Central memory CD8-positive, alpha-beta T cell (primary cell): Measurements from ENCODE around the gene VASH2.

ENCODE experiments used
- ATAC-seq: fragments of 150-1000 bp; cut with Tn5 transposase; replicated peaks from 2 replicates; pipeline ENCODE4 v1.10.0; 2022; ENCODE audit warnings: mild to moderate bottlenecking, moderate FRiP score, moderate number of reproducible peaks; ENCODE audit not compliant: poor library complexity, severe bottlenecking; ENCODE audit errors: extremely low read depth
- DNase-seq, 2 donors: peaks; one replicate each; pipeline ENCODE4 v3.0.0; 2021; ENCODE audit warnings: low spot score in 2 of 2
- H3K27ac Mint-ChIP-seq: one replicate; pipeline ENCODE4 v1.8.0; 2022; ENCODE audit warnings: low read depth, mild to moderate bottlenecking, moderate library complexity, mixed read lengths
- H3K27me3 Mint-ChIP-seq: one replicate; pipeline ENCODE4 v1.8.0; 2022; ENCODE audit warnings: mixed read lengths
- H3K36me3 Mint-ChIP-seq: one replicate; pipeline ENCODE4 v1.8.0; 2022; ENCODE audit warnings: mild to moderate bottlenecking, moderate library complexity, mixed read lengths; ENCODE audit not compliant: insufficient read depth
- H3K4me1 Mint-ChIP-seq: one replicate; pipeline ENCODE4 v1.8.0; 2022; ENCODE audit warnings: mixed read lengths
- H3K4me3 Mint-ChIP-seq: one replicate; pipeline ENCODE4 v1.8.0; 2022; ENCODE audit warnings: mild to moderate bottlenecking, moderate library complexity, mixed read lengths
- H3K9me3 Mint-ChIP-seq: one replicate; pipeline ENCODE4 v1.8.0; 2022; ENCODE audit warnings: mixed read lengths

The VASH2 gene

DNA sequence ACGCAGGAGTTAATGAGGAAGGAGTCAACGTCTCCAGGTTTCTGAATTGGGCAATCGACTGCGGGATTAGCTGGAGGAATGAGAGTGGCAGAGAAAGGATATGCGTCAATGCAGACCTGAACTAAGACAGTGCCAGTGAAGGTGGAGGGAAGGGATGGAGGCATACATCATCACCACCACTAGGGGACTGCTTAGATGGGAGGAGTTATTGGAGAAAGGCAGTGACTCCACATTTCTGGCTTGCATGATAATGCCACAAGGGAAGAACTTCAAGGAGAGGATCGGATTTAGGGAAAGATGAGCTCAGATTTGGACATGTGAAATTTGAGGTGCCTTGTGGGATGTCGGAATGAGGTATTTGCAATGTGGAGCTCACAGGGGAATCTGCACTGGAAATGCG, 17.5 kb downstream of the VASH2 start:
- Mint-ChIP-seq H3K27ac (no peak overlapping the region), H3K4me1 (no peaks in the 10 kb centered on the region), H3K4me3 (no peak overlapping the region), H3K27me3 (peaks cover 58% of the 10 kb centered on the region), H3K9me3 (no peaks in the 10 kb centered on the region), H3K36me3 (no peaks in the 10 kb centered on the region)
- DNase-seq (no peak), ATAC-seq (no peak)

DNA sequence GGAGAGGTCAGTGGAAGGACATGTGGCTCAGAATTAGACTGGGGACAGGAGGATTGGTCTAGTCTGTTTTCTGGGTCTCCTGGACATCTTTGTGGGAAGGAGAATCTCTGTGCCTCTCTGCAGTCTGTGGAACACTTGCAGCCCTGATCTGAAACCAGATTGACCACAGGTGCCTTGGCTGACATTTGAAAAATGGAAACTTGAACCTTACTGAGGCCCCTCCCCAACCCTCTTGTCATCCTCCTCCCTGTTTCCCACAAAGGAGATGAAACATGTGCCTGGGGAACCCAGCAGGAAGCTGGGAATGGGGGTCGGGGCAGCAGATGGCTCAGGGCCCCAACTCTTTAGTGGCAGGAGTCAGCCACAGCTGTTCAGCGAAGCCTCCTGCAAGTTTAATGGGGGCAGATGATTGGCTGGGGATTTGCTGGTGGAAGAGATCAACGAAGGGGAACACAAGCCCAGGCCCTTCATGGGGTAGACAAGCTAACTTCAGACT, 18.1 kb downstream of the VASH2 start:
- no peak overlapping the region for H3K27ac Mint-ChIP-seq
- H3K9me3 Mint-ChIP-seq = no peaks in the 10 kb centered on the region
- DNase-seq = no peak
- peaks cover 58% of the 10 kb centered on the region for H3K27me3 Mint-ChIP-seq
- ATAC-seq = no peak
- H3K4me3 Mint-ChIP-seq = no peak overlapping the region
- no peaks in the 10 kb centered on the region for H3K36me3 Mint-ChIP-seq
- H3K4me1 Mint-ChIP-seq = no peaks in the 10 kb centered on the region

DNA sequence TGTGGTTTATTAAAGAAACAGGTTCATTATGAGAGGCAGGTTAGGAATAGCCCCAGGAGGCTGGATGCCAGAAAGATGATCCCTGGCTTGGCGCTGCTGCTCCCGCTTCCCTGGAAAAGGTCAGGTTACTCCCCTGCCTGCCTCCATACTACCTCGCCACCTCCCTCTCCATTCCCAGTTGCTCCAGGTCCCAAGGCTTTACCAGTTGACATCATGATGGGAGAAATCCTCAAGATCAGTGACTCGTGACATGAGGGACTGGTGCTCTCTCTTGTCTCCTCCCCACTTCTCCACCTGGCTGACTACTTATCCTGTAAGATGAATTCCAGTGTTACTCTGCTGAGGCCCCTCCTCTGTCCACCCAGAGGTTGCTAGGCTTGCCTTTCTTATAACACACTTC, 19.7 kb downstream of the VASH2 start:
- DNase-seq (no peak), ATAC-seq (no peak)
- no peak overlapping the region for H3K4me3 Mint-ChIP-seq
- H3K9me3 Mint-ChIP-seq = no peaks in the 10 kb centered on the region
- H3K27ac Mint-ChIP-seq = no peak overlapping the region
- H3K4me1 Mint-ChIP-seq = no peaks in the 10 kb centered on the region
- H3K36me3 Mint-ChIP-seq = no peaks in the 10 kb centered on the region
- H3K27me3 Mint-ChIP-seq = peaks cover 62% of the 10 kb centered on the region

DNA sequence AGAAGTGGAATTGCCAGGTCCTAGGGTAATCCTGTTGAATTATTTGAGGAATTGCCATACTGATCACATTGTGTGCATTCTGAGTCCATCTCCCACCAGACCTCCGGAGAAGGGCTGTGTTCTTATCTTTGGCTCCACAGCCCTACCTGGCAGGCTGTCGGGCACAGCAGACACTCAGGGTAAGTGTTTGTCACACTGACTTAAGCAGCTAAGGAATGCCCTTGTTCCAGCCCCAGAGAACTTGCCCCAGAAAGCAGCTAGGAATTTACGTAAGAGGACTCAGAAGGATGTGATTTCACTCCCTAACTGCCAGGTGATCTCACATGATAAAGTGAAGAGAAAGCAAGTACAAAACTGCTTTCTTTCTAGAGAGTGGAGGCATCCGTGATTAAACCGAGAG, 21.0 kb downstream of the VASH2 start:
- H3K27me3 Mint-ChIP-seq = peaks cover 50% of the 10 kb centered on the region

DNA sequence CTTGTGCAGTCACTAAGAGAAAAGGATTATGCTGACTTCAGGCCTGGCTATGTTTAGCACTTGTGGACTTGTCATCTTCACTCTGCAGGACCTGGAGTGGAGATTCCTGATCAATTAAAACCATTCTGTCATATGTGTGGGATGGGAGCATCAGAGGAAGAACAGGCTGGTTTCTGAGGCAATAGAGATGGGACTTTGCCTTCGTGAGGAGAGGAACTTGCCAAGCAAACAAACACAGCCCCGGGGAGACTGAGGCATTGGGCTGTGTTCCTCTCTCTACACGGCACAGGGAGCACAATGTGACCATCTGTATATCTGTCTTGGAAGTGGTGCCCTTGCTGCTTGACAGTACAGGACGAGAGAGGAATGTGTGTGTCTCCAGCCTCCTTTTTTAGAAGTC, 23.1 kb downstream of the VASH2 start:
- H3K9me3 Mint-ChIP-seq = no peaks in the 10 kb centered on the region

More for the DNA sequence above, 21.0 kb downstream of the VASH2 start:
- H3K4me1 Mint-ChIP-seq = no peaks in the 10 kb centered on the region
- H3K4me3 Mint-ChIP-seq = no peak overlapping the region
- no peaks in the 10 kb centered on the region for H3K36me3 Mint-ChIP-seq
- DNase-seq = no peak
- no peak overlapping the region for H3K27ac Mint-ChIP-seq
- ATAC-seq = no peak
- H3K9me3 Mint-ChIP-seq = no peaks in the 10 kb centered on the region

DNA sequence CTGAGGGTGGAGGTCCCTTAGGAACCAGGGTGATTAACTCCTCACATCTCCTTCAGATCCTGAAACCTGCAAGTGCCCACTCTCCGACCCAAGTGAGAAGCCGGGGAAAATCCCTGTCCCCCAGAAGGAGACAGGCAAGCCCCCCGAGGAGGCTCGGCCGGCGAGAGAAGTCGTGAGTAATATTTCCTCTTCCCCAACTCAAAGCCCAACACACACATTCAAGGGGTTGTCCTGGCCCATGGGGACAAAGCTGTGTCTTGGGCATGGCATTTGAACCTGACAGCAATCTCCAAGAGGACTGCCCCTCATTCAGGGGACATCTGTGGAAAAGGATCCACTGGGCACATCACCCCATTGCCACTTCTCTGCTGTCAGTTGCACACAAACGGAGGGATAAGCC, 23.6 kb downstream of the VASH2 start:
- no peak for DNase-seq
- H3K27ac Mint-ChIP-seq = no peak overlapping the region
- no peaks in the 10 kb centered on the region for H3K36me3 Mint-ChIP-seq

More for the DNA sequence above, 23.1 kb downstream of the VASH2 start:
- Mint-ChIP-seq H3K4me3 (no peak overlapping the region), H3K27me3 (peaks cover 30% of the 10 kb centered on the region), H3K4me1 (no peaks in the 10 kb centered on the region), H3K36me3 (no peaks in the 10 kb centered on the region), H3K27ac (no peak overlapping the region)
- no peak for ATAC-seq
- DNase-seq = no peak

DNA sequence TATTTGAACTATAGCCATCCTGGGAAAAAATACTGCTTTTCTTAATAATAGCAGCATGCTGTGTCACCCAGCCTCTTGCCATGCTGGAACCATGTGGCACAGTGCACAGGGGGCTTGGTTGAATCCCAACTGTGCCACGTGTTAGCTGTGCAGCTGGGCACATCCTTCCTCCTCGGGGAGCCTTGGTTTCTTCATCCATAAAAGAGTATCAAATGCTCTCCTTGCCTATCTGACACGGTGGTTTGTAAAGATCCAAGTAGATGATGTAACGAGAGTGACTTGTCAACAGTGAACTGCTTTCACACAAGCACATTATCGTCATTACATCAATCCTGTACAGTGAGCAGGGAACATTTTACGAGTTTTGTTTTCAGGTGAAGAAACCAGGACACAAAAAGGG, 24.4 kb downstream of the VASH2 start:
- no peaks in the 10 kb centered on the region for H3K4me1 Mint-ChIP-seq
- ATAC-seq (no peak), DNase-seq (no peak)
- no peaks in the 10 kb centered on the region for H3K36me3 Mint-ChIP-seq
- no peaks in the 10 kb centered on the region for H3K9me3 Mint-ChIP-seq
- H3K27ac Mint-ChIP-seq = no peak overlapping the region
- peaks cover 24% of the 10 kb centered on the region for H3K27me3 Mint-ChIP-seq
- no peak overlapping the region for H3K4me3 Mint-ChIP-seq

More for the DNA sequence above, 23.6 kb downstream of the VASH2 start:
- H3K27me3 Mint-ChIP-seq = peaks cover 29% of the 10 kb centered on the region
- H3K4me3 Mint-ChIP-seq = no peak overlapping the region
- no peaks in the 10 kb centered on the region for H3K9me3 Mint-ChIP-seq
- no peaks in the 10 kb centered on the region for H3K4me1 Mint-ChIP-seq
- no peak for ATAC-seq

DNA sequence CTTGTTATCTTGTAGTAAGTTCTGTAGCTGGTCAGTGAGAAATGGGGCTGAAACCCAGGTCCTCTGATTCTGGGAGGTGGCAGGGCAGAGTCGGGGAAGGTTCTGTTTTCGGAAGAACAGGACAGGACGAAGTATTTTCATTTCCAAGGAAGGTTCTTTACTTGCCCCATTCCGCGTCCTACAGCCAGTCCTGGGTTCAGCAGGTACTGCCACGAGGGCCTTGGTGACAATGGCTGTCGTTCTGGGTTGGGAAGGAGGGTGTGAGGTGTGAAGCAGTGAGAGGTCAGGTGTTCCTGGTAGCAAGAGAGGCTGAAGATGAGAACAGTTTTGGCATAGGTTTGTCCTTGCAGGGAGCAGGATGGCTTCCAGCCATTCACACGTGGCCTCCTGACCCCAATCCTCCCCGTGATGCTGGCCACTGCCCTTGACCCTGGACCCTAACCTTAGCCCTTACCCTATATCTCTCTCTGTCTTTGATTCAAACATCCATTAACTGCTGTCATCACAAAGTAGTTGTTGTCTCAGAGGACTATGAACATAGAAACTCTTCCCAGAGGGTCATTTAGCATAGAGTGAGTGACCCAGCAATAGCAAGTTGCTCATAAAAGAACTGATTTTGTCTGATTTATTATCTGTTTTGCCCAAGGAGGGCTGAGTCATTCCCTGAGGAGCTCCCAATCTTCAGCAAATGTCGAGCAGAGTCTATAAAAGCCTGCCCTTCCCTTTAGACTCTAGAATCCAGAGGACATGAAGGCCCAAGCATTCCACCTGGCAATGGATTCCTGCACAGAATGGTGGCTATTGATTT, 25.0 kb downstream of the VASH2 start:
- peaks cover 18% of the 10 kb centered on the region for H3K27me3 Mint-ChIP-seq

DNA sequence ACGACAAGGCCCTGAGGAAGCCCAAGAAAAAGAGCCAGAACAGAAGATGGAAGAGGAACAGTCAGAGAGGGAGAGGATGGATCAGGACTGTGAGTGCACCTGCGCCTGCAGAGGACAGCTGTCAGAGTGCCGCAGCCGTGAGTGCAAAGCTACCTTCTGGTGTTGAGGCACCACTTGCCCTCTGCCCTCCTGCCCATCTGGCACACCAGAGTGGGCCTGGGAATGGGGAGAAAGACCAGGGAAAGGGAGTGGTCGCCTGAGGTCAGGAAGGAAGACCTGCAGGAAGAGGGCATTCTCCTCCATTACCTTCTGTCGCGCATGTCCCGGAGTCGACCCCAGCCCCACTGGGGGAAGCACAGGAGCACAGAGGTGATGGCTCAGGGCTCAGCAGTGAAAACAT, 26.2 kb downstream of the VASH2 start:
- no peak overlapping the region for H3K4me3 Mint-ChIP-seq

More for the DNA sequence above, 25.0 kb downstream of the VASH2 start:
- DNase-seq (no peak), ATAC-seq (no peak)
- Mint-ChIP-seq H3K36me3 (no peaks in the 10 kb centered on the region), H3K4me3 (no peak overlapping the region), H3K9me3 (no peaks in the 10 kb centered on the region), H3K4me1 (no peaks in the 10 kb centered on the region), H3K27ac (no peak overlapping the region)

DNA sequence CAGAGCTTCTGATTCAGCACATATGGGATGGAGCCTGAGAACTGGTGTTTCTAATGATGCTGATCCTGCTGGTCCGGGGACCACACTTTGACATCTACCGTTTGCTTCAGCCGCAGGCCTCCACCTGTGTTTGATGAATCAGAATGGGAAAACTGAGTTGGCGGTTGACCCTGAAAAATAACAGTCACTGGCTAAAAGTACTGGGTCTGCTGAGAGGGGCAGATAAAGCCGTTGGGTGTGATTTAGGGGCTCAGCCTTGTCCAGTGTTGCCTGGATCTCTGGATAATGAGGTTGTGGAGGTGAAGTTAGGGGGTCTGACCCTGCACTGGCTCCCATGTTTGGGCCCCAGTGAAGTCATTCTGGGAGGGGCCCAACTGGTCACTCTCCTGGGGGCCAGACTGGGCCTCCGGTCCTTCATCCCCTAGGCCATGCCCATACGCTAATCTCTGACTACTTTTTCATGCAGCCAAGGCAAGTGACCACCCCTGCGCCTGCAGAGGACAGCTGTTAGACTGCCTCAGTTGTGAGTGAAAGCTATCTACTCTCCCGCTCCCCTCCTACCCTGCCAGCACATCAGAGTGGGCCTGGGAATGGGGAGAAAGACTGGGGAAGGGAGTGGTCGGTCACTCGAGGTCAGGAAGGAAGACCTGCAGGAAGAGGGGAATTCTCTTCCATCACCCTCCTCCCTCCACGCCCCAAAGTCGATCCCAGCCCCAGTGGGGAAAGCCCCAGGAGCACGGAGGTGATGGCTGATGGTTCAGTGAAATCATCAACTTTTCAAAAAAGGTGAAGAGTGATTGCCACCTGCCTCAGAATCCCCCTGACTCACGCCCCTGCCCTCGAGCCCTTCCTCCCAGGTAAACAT, 27.7 kb downstream of the VASH2 start:
- no peak for DNase-seq
- Mint-ChIP-seq H3K27me3 (peaks cover 8% of the 10 kb centered on the region), H3K36me3 (no peaks in the 10 kb centered on the region), H3K27ac (no peak overlapping the region), H3K9me3 (no peaks in the 10 kb centered on the region), H3K4me1 (peaks cover 7% of the 10 kb centered on the region), H3K4me3 (no peak overlapping the region)
- no peak for ATAC-seq

More for the DNA sequence above, 26.2 kb downstream of the VASH2 start:
- H3K4me1 Mint-ChIP-seq = peaks cover 3% of the 10 kb centered on the region
- no peak for DNase-seq
- H3K27ac Mint-ChIP-seq = no peak overlapping the region
- no peaks in the 10 kb centered on the region for H3K9me3 Mint-ChIP-seq
- no peak for ATAC-seq
- no peaks in the 10 kb centered on the region for H3K36me3 Mint-ChIP-seq
- H3K27me3 Mint-ChIP-seq = peaks cover 16% of the 10 kb centered on the region

DNA sequence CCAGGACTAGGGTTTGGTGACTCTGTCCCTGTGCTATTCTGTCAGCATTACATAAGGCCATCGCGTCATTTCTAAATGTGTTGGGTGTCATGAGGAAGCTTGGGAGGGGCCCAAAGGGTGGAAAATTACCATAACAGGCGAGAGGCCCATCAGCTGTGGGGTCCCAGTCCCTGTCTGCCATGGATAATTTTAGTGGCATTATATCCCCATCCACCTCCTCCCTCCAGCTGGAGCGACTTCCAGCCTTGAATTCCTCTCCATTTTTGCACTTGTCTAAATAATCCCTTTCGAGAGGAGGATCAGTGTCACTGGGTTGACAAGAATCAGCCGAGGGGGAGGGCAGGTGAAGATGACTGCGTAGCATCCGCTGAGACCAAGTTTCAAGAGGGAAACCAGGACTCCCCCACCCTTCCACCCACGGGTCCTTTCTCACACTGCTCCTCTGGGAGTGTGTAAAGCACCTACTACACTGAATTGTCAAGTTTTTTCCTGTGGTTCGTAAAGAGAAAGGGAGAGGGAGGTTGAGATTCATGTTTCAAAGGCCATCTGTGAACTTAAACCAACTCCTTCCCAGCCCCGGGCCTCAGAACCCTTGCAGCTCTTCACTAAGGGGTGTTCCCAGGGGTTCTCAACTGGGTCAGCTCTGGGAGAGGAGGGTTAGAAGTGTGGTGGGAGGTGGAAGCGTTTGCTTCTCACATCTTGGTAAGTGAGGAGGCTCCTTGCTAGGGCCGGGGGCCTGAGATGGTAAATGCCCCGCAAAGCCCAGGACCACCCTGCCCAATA, 29.2 kb downstream of the VASH2 start:
- Mint-ChIP-seq H3K9me3 (no peaks in the 10 kb centered on the region), H3K27ac (no peak overlapping the region), H3K36me3 (no peaks in the 10 kb centered on the region), H3K4me3 (no peak overlapping the region), H3K4me1 (peaks cover 7% of the 10 kb centered on the region), H3K27me3 (no peaks in the 10 kb centered on the region)
- DNase-seq = no peak
- no peak for ATAC-seq

DNA sequence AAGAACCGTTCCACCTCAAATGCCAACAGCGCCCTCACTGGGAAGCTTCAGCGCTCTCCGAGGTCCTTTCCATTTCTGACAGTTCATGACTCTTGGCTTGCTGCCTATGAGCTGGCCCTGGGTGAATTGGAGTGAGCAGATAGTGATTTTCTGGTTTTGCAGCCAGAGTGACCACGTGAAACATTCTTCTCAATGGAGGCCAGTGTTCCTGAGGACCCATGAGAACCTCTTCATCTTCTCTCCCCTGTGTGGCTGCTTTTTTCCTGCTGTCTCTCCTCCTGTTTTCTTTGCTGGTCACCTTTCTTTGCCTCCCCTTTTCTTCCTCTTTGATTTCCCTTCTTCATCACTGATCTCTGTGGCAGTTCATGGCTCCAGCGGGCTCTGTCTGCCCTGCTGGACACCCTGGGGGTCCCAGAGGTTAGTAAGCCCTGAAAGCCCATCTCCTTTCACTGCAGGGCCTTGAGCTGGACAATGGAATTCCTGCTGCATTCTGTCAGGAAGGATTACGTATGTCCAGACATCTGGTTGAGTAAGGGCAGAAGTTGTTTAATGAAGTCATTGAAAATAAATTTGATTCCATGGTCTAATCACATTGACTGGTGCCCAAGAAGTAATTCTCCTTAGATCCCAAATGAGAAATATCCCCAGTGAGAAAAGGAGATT, 29.9 kb downstream of the VASH2 start:
- Mint-ChIP-seq H3K4me3 (no peak overlapping the region), H3K36me3 (no peaks in the 10 kb centered on the region), H3K4me1 (peaks cover 7% of the 10 kb centered on the region), H3K27ac (no peak overlapping the region), H3K27me3 (no peaks in the 10 kb centered on the region), H3K9me3 (no peaks in the 10 kb centered on the region)
- ATAC-seq = no peak
- no peak for DNase-seq
